ENCODE data around the gene SH3RF2.

The SH3RF2 gene

GRCh38 chr5:145996135-145996534, 59.8 kb downstream of the SH3RF2 start:
- H3K4me3 ChIP-seq (ENCODE audit: low read depth, low read length), result no peak overlapping the region
- no peak for TF ChIP-seq CTCF (IDR thresholded peaks at IDR 0.05; ENCODE audit: low read depth, low read length)

- no peak overlapping the region for H3K4me3 ChIP-seq (ENCODE audit: low read depth, low read length)
- TF ChIP-seq CTCF (IDR thresholded peaks at IDR 0.05; ENCODE audit: low read depth, low read length), result no peak
These were observed 62.8 kb downstream of the SH3RF2 start for GRCh38 chr5:145999208-145999607.

GRCh38 chr5:146000072-146000471, 63.7 kb downstream of the SH3RF2 start:
- no peak overlapping the region for H3K4me3 ChIP-seq (ENCODE audit: low read depth, low read length)
- no peak for TF ChIP-seq CTCF (IDR thresholded peaks at IDR 0.05; ENCODE audit: low read depth, low read length)

GRCh38 chr5:146001544-146002190, 65.3 kb downstream of the SH3RF2 start:
- no peak for TF ChIP-seq CTCF (IDR thresholded peaks at IDR 0.05; ENCODE audit: low read depth, low read length)
- H3K4me3 ChIP-seq (ENCODE audit: low read depth, low read length), result no peak overlapping the region

- no peak for TF ChIP-seq CTCF (IDR thresholded peaks at IDR 0.05; ENCODE audit: low read depth, low read length)
- no peak overlapping the region for H3K4me3 ChIP-seq (ENCODE audit: low read depth, low read length)
These were observed 66.1 kb downstream of the SH3RF2 start for GRCh38 chr5:146002491-146002890.

- H3K4me3 ChIP-seq (ENCODE audit: low read depth, low read length), result no peak overlapping the region
- TF ChIP-seq CTCF (IDR thresholded peaks at IDR 0.05; ENCODE audit: low read depth, low read length), result no peak
These were observed 67.5 kb downstream of the SH3RF2 start for GRCh38 chr5:146003852-146004251.

GRCh38 chr5:146005264-146005663, 68.9 kb downstream of the SH3RF2 start:
- no peak overlapping the region for H3K4me3 ChIP-seq (ENCODE audit: low read depth, low read length)

More at GRCh38 chr5:146005264-146005663, 68.9 kb downstream of the SH3RF2 start:
- no peak for TF ChIP-seq CTCF (IDR thresholded peaks at IDR 0.05; ENCODE audit: low read depth, low read length)

All from WI38 (cell line).